ENCODE measurements around the gene PDIA4.

- TF ChIP-seq POLR2A (IDR thresholded peaks at IDR 0.05; ENCODE audit: low read depth, low read length) (no peak), TAF1 (IDR thresholded peaks at IDR 0.05; ENCODE audit: low read depth, low read length) (no peak), POLR2AphosphoS5 (IDR thresholded peaks at IDR 0.05; ENCODE audit: low read depth, low read length) (no peak), PAX5 (IDR thresholded peaks at IDR 0.05; ENCODE audit: insufficient read depth, low read length, severe bottlenecking) (no peak), SPI1 (IDR thresholded peaks at IDR 0.05; ENCODE audit: low read depth, low read length) (no peak), POU2F2 (IDR thresholded peaks at IDR 0.05; ENCODE audit: low read depth, low read length) (no peak)
Measured at GRCh38 chr7:149010451-149010850, 17.9 kb downstream of the PDIA4 start.

Data from GM12891 (cell line).